ENCODE results near the gene SMG5.

SMG5 gene, protein sequence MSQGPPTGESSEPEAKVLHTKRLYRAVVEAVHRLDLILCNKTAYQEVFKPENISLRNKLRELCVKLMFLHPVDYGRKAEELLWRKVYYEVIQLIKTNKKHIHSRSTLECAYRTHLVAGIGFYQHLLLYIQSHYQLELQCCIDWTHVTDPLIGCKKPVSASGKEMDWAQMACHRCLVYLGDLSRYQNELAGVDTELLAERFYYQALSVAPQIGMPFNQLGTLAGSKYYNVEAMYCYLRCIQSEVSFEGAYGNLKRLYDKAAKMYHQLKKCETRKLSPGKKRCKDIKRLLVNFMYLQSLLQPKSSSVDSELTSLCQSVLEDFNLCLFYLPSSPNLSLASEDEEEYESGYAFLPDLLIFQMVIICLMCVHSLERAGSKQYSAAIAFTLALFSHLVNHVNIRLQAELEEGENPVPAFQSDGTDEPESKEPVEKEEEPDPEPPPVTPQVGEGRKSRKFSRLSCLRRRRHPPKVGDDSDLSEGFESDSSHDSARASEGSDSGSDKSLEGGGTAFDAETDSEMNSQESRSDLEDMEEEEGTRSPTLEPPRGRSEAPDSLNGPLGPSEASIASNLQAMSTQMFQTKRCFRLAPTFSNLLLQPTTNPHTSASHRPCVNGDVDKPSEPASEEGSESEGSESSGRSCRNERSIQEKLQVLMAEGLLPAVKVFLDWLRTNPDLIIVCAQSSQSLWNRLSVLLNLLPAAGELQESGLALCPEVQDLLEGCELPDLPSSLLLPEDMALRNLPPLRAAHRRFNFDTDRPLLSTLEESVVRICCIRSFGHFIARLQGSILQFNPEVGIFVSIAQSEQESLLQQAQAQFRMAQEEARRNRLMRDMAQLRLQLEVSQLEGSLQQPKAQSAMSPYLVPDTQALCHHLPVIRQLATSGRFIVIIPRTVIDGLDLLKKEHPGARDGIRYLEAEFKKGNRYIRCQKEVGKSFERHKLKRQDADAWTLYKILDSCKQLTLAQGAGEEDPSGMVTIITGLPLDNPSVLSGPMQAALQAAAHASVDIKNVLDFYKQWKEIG

DNA sequence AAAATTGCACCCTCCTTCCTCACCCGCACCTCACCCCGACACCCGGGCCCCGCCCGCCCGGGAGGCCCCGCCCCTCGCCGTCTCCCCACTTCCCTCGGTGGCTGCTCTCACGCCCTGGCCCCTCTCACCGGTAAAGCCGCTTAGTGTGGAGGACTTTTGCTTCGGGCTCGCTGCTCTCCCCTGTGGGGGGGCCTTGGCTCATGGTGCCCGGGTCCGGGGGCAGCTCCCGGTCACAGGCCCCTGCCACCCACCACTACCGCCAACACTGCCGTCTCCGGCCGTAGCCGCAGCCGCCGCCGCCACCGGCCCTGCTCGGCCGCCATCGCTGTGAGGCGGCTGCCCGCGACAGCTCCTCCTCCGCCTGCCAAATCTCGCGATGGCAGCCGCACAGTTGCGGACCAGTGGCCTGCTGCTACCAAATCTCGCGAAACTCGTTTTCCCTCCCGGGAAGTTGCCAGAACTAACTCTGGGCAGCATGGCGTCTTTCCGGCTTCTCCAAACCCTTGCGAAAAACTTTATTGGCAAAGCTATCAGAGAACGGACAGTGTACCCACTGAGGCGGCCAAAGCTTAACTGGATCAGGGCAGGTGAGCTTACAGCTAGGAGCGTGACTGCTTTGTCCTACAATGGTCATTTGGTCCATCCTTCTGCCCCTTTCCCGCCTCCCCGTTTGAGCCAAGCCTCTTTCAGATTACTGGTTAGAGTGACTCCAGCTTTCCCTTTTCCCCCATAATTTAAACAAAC, at the start of gene SMG5:
Gene SMG5 (minus strand): TSS at position 347 of the 744 bp plus-strand sequence. CDS start 145 bp downstream, at position 202.
- peak within 1 kb of the TSS; percentile 67 for H3K27ac ChIP-seq (ENCODE audit: extremely low read depth, low read depth, low read length)
- TF ChIP-seq ZBTB48 (tag by site-specific recombination; IDR thresholded peaks at IDR 0.05), result peak; percentile 97
- TF ChIP-seq KLF16 (tag by site-specific recombination; IDR thresholded peaks at IDR 0.05), result peak; percentile 88
- TF ChIP-seq, protein P1, sequence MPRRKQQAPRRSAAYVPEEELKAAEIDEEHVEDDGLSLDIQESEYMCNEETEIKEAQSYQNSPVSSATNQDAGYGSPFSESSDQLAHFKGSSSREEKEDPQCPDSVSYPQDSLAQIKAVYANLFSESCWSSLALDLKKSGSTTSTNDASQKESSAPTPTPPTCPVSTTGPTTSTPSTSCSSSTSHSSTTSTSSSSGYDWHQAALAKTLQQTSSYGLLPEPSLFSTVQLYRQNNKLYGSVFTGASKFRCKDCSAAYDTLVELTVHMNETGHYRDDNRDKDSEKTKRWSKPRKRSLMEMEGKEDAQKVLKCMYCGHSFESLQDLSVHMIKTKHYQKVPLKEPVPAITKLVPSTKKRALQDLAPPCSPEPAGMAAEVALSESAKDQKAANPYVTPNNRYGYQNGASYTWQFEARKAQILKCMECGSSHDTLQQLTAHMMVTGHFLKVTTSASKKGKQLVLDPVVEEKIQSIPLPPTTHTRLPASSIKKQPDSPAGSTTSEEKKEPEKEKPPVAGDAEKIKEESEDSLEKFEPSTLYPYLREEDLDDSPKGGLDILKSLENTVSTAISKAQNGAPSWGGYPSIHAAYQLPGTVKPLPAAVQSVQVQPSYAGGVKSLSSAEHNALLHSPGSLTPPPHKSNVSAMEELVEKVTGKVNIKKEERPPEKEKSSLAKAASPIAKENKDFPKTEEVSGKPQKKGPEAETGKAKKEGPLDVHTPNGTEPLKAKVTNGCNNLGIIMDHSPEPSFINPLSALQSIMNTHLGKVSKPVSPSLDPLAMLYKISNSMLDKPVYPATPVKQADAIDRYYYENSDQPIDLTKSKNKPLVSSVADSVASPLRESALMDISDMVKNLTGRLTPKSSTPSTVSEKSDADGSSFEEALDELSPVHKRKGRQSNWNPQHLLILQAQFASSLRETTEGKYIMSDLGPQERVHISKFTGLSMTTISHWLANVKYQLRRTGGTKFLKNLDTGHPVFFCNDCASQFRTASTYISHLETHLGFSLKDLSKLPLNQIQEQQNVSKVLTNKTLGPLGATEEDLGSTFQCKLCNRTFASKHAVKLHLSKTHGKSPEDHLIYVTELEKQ (tag by site-specific recombination; IDR thresholded peaks at IDR 0.05; ENCODE audit: borderline replicate concordance), result peak; percentile 86; the same call in 1 of the 2 replicates
- peak; percentile 88 for TF ChIP-seq ZBTB21 (tag by site-specific recombination; IDR thresholded peaks at IDR 0.05)
- TF ChIP-seq KLF1 (tag by site-specific recombination; IDR thresholded peaks at IDR 0.05), result no peak
- TF ChIP-seq ZNF292 (tag by site-specific recombination; IDR thresholded peaks at IDR 0.05; ENCODE audit: borderline replicate concordance, low read depth), result no peak
- TF ChIP-seq ZNF266 (tag by site-specific recombination; IDR thresholded peaks at IDR 0.05; ENCODE audit: low read depth), result no peak
- TF ChIP-seq ZNF623 (tag by site-specific recombination; IDR thresholded peaks at IDR 0.05), result no peak; the same call in 1 of the 2 replicates
- peak; percentile 83 for TF ChIP-seq REPIN1 (tag by site-specific recombination; IDR thresholded peaks at IDR 0.05; ENCODE audit: low read depth)
- TF ChIP-seq, protein P2, sequence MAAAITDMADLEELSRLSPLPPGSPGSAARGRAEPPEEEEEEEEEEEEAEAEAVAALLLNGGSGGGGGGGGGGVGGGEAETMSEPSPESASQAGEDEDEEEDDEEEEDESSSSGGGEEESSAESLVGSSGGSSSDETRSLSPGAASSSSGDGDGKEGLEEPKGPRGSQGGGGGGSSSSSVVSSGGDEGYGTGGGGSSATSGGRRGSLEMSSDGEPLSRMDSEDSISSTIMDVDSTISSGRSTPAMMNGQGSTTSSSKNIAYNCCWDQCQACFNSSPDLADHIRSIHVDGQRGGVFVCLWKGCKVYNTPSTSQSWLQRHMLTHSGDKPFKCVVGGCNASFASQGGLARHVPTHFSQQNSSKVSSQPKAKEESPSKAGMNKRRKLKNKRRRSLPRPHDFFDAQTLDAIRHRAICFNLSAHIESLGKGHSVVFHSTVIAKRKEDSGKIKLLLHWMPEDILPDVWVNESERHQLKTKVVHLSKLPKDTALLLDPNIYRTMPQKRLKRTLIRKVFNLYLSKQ (tag by site-specific recombination; IDR thresholded peaks at IDR 0.05; ENCODE audit: borderline replicate concordance), result no peak
- no peak for TF ChIP-seq ZNF670 (tag by site-specific recombination; IDR thresholded peaks at IDR 0.05; ENCODE audit: low read depth)
- no peak for TF ChIP-seq BCL11A (tag by site-specific recombination; IDR thresholded peaks at IDR 0.05; ENCODE audit: low read depth)
- TF ChIP-seq ZBTB17 (tag by site-specific recombination; IDR thresholded peaks at IDR 0.05), result peak; percentile 96
- TF ChIP-seq, protein P3, sequence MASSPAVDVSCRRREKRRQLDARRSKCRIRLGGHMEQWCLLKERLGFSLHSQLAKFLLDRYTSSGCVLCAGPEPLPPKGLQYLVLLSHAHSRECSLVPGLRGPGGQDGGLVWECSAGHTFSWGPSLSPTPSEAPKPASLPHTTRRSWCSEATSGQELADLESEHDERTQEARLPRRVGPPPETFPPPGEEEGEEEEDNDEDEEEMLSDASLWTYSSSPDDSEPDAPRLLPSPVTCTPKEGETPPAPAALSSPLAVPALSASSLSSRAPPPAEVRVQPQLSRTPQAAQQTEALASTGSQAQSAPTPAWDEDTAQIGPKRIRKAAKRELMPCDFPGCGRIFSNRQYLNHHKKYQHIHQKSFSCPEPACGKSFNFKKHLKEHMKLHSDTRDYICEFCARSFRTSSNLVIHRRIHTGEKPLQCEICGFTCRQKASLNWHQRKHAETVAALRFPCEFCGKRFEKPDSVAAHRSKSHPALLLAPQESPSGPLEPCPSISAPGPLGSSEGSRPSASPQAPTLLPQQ (tag by site-specific recombination; IDR thresholded peaks at IDR 0.05), result peak; percentile 86
- TF ChIP-seq, protein P4, sequence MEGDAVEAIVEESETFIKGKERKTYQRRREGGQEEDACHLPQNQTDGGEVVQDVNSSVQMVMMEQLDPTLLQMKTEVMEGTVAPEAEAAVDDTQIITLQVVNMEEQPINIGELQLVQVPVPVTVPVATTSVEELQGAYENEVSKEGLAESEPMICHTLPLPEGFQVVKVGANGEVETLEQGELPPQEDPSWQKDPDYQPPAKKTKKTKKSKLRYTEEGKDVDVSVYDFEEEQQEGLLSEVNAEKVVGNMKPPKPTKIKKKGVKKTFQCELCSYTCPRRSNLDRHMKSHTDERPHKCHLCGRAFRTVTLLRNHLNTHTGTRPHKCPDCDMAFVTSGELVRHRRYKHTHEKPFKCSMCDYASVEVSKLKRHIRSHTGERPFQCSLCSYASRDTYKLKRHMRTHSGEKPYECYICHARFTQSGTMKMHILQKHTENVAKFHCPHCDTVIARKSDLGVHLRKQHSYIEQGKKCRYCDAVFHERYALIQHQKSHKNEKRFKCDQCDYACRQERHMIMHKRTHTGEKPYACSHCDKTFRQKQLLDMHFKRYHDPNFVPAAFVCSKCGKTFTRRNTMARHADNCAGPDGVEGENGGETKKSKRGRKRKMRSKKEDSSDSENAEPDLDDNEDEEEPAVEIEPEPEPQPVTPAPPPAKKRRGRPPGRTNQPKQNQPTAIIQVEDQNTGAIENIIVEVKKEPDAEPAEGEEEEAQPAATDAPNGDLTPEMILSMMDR (tag by site-specific recombination; IDR thresholded peaks at IDR 0.05), result no peak
- TF ChIP-seq ZNF777 (tag by site-specific recombination; IDR thresholded peaks at IDR 0.05; ENCODE audit: borderline replicate concordance), result no peak
- TF ChIP-seq, protein P5, sequence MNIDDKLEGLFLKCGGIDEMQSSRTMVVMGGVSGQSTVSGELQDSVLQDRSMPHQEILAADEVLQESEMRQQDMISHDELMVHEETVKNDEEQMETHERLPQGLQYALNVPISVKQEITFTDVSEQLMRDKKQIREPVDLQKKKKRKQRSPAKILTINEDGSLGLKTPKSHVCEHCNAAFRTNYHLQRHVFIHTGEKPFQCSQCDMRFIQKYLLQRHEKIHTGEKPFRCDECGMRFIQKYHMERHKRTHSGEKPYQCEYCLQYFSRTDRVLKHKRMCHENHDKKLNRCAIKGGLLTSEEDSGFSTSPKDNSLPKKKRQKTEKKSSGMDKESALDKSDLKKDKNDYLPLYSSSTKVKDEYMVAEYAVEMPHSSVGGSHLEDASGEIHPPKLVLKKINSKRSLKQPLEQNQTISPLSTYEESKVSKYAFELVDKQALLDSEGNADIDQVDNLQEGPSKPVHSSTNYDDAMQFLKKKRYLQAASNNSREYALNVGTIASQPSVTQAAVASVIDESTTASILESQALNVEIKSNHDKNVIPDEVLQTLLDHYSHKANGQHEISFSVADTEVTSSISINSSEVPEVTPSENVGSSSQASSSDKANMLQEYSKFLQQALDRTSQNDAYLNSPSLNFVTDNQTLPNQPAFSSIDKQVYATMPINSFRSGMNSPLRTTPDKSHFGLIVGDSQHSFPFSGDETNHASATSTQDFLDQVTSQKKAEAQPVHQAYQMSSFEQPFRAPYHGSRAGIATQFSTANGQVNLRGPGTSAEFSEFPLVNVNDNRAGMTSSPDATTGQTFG (tag by site-specific recombination; IDR thresholded peaks at IDR 0.05; ENCODE audit: borderline replicate concordance), result no peak; the same call in 1 of the 2 replicates
- no peak for TF ChIP-seq ZNF776 (tag by site-specific recombination; IDR thresholded peaks at IDR 0.05; ENCODE audit: borderline replicate concordance)

More for the DNA sequence above, at the start of gene SMG5:
- ChIA-PET CTCF (interaction anchor here (0.7 to 1.8 kb wide), 4 partner anchors 36 to 186 kb away, joined by 3 to 9 read pairs (median 4); no protein-coding TSS in a partner anchor), POLR2A (interaction anchor here (0.5 to 2.3 kb wide), 22 partner anchors 9 to 218 kb away, joined by 3 to 19 read pairs (median 4); partner anchors contain the start of genes CCT3, GLMP, PMF1 and TSACC)
- peak within 1 kb of the TSS; percentile 91 for H3K4me3 ChIP-seq (ENCODE audit: low read depth, low read length)
- no peaks in the 10 kb centered on the region for H3K9me3 ChIP-seq (ENCODE audit: control insufficient read depth, insufficient read depth, low read depth, low read length)
- H3K36me3 ChIP-seq (ENCODE audit: control insufficient read depth in 2 of 2, insufficient read depth in 1 of 2, low read length in 2 of 2), result peaks cover 9 to 52% of the 10 kb centered on the region in 2 experiments; a peak in 2 of 3 replicates
- peaks cover 4% of the 10 kb centered on the region; the same call in 1 of the 2 replicates for H3K4me1 ChIP-seq (ENCODE audit: control insufficient read depth, insufficient read depth, low read length)

Data from HEK293 (cell line).